Measurements from ENCODE around the gene C1orf159. TPM values are rescaled to one million over a fixed set of nuclear protein-coding genes. Genes with fewer than 3 reads are reported as not detected.
"Not testable (repeated sequence)": the region's sequence is repeated elsewhere in the genome, so short reads cannot be mapped to it uniquely, and the experiment has no call there.

The C1orf159 gene
- polyA plus RNA-seq, 2 of the 4 experiments (the other 2 are of a cell fraction): 4.0 to 10.2 TPM

DNA sequence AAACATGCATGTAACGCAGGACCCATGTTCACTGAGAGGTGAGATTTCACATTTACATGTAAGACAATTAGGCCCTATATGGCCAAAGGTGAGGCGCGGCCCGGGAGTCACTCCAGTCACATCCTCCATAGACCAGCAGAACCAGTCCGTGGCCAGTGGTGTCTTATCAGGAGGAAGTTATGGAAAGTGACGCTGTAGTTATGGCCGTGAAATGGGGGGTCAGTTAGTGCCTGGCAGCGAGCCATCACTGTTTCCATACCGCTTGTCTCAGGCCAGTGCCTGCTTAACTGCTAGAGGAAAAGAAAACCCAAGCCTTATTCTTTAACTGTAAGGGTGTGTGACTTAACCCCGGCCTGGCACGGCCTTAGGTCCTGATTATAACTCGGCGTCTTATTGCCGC is 6.1 kb downstream of the C1orf159 start:
- DNase-seq (ENCODE audit: low read depth in 1 of 2, low spot score in 1 of 2): no peak
- H3K4me3 ChIP-seq: no peak overlapping the region
- TF ChIP-seq PHF8 (IDR thresholded peaks at IDR 0.05; ENCODE audit: borderline replicate concordance, low read depth): no peak
- no peak for TF ChIP-seq MYC (IDR thresholded peaks at IDR 0.05; ENCODE audit: borderline replicate concordance, low read length)
- no peak for TF ChIP-seq POLR2AphosphoS2 (conservative IDR thresholded peaks at IDR 0.05; ENCODE audit: low read length)
- TF ChIP-seq FOSB (CRISPR knock-in tag; IDR thresholded peaks at IDR 0.05): no peak
- TF ChIP-seq SREBF2 (IDR thresholded peaks at IDR 0.05): no peak
- TF ChIP-seq, protein P1, sequence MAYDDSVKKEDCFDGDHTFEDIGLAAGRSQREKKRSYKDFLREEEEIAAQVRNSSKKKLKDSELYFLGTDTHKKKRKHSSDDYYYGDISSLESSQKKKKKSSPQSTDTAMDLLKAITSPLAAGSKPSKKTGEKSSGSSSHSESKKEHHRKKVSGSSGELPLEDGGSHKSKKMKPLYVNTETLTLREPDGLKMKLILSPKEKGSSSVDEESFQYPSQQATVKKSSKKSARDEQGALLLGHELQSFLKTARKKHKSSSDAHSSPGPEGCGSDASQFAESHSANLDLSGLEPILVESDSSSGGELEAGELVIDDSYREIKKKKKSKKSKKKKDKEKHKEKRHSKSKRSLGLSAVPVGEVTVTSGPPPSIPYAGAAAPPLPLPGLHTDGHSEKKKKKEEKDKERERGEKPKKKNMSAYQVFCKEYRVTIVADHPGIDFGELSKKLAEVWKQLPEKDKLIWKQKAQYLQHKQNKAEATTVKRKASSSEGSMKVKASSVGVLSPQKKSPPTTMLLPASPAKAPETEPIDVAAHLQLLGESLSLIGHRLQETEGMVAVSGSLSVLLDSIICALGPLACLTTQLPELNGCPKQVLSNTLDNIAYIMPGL (CRISPR knock-in tag; IDR thresholded peaks at IDR 0.05; ENCODE audit: borderline replicate concordance): no peak
- TF ChIP-seq, protein P2, sequence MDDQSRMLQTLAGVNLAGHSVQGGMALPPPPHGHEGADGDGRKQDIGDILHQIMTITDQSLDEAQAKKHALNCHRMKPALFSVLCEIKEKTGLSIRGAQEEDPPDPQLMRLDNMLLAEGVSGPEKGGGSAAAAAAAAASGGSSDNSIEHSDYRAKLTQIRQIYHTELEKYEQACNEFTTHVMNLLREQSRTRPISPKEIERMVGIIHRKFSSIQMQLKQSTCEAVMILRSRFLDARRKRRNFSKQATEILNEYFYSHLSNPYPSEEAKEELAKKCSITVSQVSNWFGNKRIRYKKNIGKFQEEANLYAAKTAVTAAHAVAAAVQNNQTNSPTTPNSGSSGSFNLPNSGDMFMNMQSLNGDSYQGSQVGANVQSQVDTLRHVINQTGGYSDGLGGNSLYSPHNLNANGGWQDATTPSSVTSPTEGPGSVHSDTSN (IDR thresholded peaks at IDR 0.05): no peak
- no peak for TF ChIP-seq RNF2 (IDR thresholded peaks at IDR 0.05; ENCODE audit: borderline replicate concordance, low read depth)
- no peak for TF ChIP-seq MAZ (IDR thresholded peaks at IDR 0.05; ENCODE audit: borderline replicate concordance, low read depth, low read length)
- TF ChIP-seq SMC3 (IDR thresholded peaks at IDR 0.05): no peak
- no peak for TF ChIP-seq GATA3 (IDR thresholded peaks at IDR 0.05; ENCODE audit: borderline replicate concordance)
- no peak overlapping the region for H3K27ac ChIP-seq
- 90% methylated on average over 14 of the region's 14 CpGs for WGBS (ENCODE audit: missing lambda C conversion rate)
- no peaks in the 10 kb centered on the region for H3K9me3 ChIP-seq
- no peak for FAIRE-seq
- POLR2A ChIA-PET: no interaction called here
- peaks cover 2% of the 10 kb centered on the region; the same call in 1 of the 3 replicates for H3K4me1 ChIP-seq
- no peak overlapping the region for H3K4me2 ChIP-seq
- CTCF ChIA-PET: interaction anchor here (1.2 kb wide), 1 partner anchor 13 kb away, joined by 3 read pairs; no protein-coding TSS in a partner anchor
- ATAC-seq: no peak

DNA sequence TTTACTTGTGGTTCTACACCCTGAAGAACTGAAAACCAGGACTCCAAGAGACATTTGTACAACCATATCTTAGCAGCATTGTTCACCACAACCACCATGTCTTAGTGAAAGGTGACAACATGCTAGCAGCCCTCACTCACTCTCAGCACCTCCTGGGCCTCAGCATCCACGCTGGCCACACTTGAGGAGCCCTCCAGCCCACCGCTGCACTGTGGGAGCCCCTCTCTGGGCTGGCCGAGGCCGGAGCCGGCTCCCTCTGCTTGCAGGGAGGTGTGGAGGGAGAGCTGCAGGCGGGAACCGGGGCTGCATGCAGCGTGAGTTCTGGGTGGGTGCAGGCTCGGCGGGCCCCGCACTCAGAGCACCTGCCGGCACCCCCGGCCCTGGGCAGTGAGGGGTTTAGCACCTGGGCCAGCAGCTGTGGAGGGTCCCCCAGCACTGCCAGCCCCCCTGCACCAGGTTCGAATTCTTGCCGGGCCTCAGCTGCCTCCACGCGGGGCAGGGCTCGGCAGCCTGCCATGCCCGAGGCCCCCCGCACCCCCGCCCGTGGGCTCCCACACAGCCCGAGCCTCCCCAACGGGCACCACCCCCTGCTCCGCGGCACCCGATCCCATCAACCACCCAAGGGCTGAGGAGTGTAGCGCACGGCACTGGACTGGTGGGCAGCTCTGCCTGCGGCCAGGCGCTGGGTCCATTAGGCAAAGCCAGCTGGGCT is 9.2 kb downstream of the C1orf159 start:
- CTCF ChIA-PET: interaction anchor here (0.8 to 1.0 kb wide), 2 partner anchors 9 to 10 kb away, joined by 3 read pairs; no protein-coding TSS in a partner anchor
- H3K4me2 ChIP-seq: no peak overlapping the region
- no peaks in the 10 kb centered on the region for H3K4me1 ChIP-seq
- H3K4me3 ChIP-seq: no peak overlapping the region
- POLR2A ChIA-PET: no interaction called here
- H3K9me3 ChIP-seq: no peaks in the 10 kb centered on the region
- no peak for TF ChIP-seq ZNF302 (CRISPR knock-in tag; IDR thresholded peaks at IDR 0.05)
- TF ChIP-seq RFX5 (IDR thresholded peaks at IDR 0.05): no peak
- TF ChIP-seq, protein P3, sequence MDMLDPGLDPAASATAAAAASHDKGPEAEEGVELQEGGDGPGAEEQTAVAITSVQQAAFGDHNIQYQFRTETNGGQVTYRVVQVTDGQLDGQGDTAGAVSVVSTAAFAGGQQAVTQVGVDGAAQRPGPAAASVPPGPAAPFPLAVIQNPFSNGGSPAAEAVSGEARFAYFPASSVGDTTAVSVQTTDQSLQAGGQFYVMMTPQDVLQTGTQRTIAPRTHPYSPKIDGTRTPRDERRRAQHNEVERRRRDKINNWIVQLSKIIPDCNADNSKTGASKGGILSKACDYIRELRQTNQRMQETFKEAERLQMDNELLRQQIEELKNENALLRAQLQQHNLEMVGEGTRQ (IDR thresholded peaks at IDR 0.05): no peak
- no peak for TF ChIP-seq CBX8 (IDR thresholded peaks at IDR 0.05)
- no peak for TF ChIP-seq TFCP2L1 (CRISPR knock-in tag; IDR thresholded peaks at IDR 0.05)
- no peak for TF ChIP-seq NPAS2 (CRISPR knock-in tag; IDR thresholded peaks at IDR 0.05; ENCODE audit: borderline replicate concordance)
- no peak for TF ChIP-seq JUNB (IDR thresholded peaks at IDR 0.05)
- TF ChIP-seq SREBF2 (IDR thresholded peaks at IDR 0.05): no peak
- TF ChIP-seq MYC (IDR thresholded peaks at IDR 0.05; ENCODE audit: borderline replicate concordance, low read length): no peak
- TF ChIP-seq HDAC2 (IDR thresholded peaks at IDR 0.05): no peak
- no peak for TF ChIP-seq NR3C1 (IDR thresholded peaks at IDR 0.05)
- TF ChIP-seq, protein P4, sequence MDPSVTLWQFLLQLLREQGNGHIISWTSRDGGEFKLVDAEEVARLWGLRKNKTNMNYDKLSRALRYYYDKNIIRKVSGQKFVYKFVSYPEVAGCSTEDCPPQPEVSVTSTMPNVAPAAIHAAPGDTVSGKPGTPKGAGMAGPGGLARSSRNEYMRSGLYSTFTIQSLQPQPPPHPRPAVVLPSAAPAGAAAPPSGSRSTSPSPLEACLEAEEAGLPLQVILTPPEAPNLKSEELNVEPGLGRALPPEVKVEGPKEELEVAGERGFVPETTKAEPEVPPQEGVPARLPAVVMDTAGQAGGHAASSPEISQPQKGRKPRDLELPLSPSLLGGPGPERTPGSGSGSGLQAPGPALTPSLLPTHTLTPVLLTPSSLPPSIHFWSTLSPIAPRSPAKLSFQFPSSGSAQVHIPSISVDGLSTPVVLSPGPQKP (IDR thresholded peaks at IDR 0.05; ENCODE audit: low read depth, low read length): no peak
- TF ChIP-seq, protein P5, sequence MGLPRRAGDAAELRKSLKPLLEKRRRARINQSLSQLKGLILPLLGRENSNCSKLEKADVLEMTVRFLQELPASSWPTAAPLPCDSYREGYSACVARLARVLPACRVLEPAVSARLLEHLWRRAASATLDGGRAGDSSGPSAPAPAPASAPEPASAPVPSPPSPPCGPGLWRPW (IDR thresholded peaks at IDR 0.05): no peak
- no peak for TF ChIP-seq EHF (CRISPR knock-in tag; IDR thresholded peaks at IDR 0.05)
- TF ChIP-seq ESRRA (IDR thresholded peaks at IDR 0.05; ENCODE audit: borderline replicate concordance, low read length): no peak
- TF ChIP-seq HOXA7 (CRISPR knock-in tag; IDR thresholded peaks at IDR 0.05): no peak
- no peak for TF ChIP-seq FOSL2 (IDR thresholded peaks at IDR 0.05)
- TF ChIP-seq FOSL2 (CRISPR knock-in tag; IDR thresholded peaks at IDR 0.05): no peak
- H3K27ac ChIP-seq: no peak overlapping the region
- FAIRE-seq (no peak), ATAC-seq (no peak), DNase-seq (ENCODE audit: low read depth in 1 of 2, low spot score in 1 of 2) (no peak)
- 94% methylated on average over 10 of the region's 31 CpGs for WGBS (ENCODE audit: missing lambda C conversion rate)

DNA sequence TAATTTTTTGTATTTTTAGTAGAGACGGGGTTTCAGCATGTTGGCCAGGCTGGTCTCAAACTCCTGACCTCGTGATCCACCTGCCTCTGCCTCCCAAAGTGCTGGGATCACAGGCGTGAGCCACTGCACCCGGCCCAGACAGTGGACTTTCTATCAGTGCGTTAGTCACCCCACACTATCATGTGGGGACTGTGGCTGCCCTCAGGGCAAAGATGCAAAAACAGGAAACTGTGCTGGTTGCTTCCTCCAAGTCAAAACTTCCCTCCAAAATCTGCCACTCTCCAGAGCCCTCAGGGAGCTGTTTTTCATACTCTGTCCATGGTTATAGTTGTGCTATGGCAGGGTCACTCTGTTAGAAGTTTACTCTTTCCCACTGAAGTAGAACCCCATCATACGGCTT is 11.7 kb downstream of the C1orf159 start:
- ATAC-seq; H3K4me1 ChIP-seq; H3K27ac ChIP-seq; H3K4me2 ChIP-seq; H3K9me3 ChIP-seq; FAIRE-seq; H3K4me3 ChIP-seq; DNase-seq (ENCODE audit: low read depth in 1 of 2, low spot score in 1 of 2); POLR2A ChIA-PET: not testable (repeated sequence)
- CTCF ChIA-PET: interaction anchor here (0.9 kb wide), 1 partner anchor 186 kb away, joined by 3 read pairs; no protein-coding TSS in a partner anchor
- WGBS (ENCODE audit: missing lambda C conversion rate): 83% methylated on average over 2 of the region's 6 CpGs
